ENCODE results near the gene KREMEN2.

The KREMEN2 gene

DNA sequence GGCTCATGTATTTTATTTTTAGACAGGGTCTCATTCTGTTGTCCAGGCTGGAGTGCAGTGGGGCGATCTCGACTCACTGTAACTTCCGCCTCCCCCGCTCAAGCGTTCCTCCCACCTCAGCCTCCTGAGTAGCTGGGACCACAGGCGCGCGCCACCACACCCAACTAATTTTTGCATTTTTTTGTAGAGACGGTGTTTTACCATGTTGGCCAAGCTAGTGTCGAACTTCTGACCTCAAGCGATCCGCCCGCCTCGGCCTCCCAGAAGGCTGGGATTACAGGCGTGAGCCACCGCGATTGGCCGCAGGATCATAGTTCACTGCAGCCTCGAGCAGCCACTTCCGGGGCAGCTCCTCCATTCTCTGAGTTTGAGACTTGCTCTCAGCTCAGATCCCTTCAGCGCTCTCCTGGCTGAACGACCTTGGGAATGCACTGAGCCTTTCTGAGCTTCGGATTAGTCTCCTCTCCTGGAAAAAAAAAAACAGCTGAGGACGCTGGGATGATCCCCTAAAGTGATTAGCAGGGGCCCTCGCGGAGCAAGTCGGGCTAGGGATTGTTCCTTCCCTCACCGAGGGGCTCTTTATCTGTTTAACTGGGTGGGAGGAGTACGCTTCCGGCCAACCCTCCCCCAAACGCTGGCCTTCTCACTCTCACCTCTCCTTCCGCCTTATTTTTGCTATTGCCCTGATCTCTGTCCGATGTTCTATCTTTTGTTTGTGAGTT lies 17.3 kb downstream of the KREMEN2 start:
- no peak for DNase-seq

DNA sequence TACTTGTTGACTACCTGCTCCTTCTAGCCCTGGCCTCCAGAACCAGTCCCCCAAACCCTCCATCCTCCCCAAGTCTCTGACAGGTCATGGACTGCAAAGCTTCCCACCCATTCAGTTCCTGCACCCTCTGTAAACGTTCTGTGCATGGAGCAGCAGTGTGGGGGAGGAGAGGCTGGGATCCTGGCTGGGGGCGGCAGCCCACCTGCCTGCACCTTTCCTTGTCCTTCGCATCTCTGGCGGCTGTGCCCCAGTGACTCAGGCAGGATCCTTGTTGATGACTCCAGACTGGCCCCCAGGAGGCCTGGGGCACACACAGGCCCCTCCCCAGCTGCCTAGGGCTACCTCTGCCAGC lies 17.8 kb downstream of the KREMEN2 start:
- DNase-seq, result no peak

DNA sequence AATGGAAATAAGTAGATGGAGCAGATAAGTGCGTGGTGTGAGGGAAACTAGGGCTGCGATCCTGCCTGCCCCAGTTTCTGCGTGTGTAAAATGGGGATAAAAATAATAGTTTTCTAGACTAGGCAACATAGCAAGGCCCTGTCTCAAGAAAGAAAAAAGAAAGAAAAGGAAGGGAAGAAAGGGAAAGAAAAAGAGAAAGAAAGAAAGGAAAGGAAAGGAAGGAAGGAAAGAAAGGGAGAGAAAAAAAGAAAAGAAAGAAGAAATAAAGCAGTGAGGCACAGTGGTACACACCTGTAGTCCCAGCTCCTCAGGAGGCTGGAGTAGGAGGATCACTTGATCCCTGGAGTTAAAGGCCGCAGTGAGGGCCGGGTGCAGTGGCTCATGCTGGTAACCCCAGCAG lies 18.3 kb downstream of the KREMEN2 start:
- DNase-seq, result no peak

DNA sequence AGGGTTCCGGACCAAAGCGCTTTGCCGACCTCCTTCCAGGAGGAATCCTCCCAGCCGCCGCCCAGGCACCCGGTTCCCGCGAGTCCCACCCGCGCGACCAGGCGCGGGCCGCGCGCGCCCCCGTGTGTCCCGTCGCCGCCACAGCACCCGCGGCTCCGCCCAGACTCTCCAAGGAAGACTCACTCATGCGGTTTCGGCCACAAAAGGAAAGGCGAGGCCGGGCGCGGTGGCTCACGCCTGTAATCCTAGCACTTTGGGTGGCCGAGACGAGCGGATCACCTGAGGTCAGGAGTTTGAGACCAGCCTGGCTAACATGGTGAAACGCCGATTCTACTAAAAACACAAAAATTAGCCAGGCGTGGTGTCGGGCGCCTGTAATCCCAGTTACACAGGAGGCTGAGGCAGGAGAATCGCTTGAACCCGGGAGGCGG lies 19.6 kb downstream of the KREMEN2 start:
- peak; percentile 24 for DNase-seq

DNA sequence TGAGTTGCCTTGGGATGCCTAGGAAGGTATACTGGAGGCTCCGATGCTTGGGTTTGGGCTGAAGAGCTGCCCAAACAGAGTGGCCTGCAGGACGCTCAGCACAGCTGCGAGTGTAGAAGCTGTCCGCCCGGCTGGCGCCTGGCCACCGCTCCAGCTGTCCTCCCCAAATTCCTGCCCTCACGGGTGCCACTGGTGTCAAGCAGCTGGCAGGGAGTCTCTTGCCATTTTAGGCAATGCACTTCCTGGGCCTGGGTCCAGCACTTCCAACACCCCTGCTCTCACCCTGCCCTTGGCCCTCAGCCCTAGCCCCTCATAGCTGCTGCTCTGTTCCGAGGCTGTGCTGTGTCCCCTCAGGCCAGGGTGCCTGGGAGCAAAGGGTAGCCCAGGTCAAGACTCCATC lies 21.4 kb downstream of the KREMEN2 start:
- no peak for DNase-seq

DNA sequence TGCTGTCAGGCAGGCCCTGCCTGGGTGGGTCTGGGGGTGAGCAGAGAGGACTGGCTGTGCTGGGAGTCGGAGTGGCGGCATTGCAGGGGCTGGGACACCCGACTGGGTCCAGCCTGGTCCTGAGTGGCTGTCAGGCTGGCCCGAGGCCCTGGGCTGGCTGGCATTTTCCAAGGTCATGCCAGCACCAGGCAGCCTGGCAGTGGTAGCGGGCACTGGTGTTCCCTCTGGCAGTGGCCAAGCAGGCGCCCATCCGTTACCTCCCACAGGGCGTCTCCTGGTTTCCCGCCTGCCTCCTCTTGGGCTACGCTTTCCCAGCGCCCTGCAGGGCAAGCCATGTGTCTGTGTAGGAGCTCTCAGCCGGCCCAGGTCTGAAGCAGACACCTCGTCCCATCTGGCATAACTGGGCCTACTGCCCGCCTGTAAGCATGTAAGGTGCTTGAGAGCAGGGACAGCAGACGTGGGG lies 21.8 kb downstream of the KREMEN2 start:
- no peak for DNase-seq

DNA sequence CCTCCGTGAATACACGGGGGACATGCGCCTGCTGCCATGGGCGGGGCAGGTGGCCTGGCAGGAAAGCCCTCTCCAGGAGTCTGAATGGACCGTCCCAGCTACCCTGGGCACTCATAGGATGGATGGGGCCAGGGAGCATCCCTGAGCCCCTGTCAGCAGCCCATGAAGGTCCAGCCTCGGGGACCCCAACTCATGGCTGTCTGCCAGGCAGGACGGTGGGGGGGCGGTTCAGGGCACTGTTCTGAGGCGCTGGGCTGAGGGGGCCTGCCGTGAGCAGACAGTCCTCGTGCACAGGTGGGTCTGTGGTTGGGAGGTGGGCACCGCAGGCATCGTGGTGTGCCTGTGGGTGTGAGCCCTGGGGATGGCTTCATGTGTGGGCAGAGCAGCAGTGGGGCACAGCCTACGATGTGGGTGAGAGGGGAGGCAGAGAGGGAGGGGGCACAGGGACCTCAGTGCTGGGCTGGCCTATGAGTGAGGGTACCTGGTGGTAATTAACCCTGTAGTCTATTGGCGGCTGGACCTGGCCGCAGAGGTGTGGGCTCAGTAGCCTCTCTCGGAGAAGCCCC lies 22.6 kb downstream of the KREMEN2 start:
- no peak for DNase-seq

DNA sequence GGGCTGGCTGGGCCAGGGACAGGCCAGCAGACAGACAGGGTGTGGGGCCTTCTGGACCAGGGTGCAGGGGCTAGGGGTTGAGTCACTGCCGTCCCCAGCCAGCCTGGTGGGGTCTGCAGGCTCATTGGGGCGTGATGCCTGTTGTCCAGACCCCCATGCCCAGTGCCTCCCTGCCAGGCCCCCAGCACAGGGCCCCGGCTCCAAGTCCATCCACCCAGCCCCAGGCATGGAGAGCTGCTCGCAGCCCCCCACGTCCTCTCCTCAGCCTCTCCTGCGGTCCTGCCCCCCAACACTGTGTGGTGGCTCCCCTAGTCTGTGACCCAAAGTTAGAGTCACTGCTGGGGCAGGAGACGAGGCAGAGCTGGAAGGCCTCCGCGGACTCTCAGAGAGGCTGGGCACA lies 23.2 kb downstream of the KREMEN2 start:
- no peak for DNase-seq

DNA sequence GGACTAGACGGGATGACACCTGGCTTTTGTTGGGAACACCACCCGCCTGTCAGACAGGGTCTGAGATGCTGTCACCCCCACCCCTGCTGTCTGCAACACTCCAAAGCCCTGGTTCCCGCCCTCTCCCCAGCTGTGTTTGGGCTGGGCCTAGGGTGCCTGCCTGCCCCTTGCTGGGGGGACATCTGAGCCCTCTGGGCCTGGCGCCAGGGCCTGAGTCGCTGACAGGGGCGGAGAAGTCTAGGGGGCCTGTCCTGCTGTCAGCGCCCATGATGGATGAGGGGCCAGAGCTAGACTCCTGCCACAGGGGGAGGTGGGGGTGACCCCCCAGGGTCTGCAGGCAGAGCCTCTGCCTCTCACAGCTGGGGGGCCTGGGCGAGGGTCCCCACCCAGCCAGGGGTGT lies 23.8 kb downstream of the KREMEN2 start:
- DNase-seq, result no peak

DNA sequence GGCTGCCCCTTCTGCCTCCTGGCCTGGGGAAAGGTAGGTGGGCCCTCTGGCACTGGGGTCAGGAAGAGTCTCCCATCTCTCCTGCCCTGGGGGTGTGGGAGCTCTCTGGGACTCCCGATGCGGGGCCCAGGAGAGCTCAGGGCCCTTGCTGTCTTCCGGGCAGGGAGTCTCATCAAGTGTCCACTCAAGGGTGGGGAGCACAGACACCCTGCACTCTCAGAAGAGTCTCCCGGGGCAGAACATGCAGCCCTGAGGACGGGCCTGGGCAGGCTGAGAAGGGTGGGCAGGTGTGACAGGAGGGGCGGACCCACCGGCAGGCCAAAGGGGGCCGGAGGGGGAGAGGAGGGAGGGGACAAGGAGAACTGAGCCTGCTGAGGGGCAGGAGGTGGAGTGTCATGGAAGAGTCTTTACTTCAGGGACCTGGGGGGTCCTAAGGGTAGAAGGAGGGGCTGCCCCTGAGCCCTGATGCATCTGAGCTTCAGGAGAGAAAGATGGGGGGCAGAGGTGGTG lies 24.6 kb downstream of the KREMEN2 start:
- no peak for DNase-seq

DNA sequence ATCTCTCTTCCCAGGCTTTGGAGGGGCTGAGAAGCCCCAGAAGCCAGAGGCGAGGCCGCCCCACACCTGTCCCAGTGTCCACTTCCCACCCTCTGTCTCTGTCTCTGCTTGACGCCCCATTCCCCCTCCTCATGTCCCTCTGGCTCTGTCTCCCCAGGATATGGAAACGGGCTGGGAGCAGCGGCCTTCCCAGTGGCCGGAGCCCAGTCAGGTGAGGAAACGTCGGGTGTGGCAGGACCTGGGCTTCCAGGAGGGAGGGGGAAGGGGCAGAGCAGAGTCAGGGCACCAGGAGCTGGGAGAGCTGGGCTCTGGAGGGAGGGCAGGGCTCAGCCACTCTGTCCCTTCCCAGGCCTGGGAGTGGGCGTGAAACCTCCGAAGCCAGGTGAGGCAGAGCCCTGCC lies 26.8 kb downstream of the KREMEN2 start:
- DNase-seq, result no peak

DNA sequence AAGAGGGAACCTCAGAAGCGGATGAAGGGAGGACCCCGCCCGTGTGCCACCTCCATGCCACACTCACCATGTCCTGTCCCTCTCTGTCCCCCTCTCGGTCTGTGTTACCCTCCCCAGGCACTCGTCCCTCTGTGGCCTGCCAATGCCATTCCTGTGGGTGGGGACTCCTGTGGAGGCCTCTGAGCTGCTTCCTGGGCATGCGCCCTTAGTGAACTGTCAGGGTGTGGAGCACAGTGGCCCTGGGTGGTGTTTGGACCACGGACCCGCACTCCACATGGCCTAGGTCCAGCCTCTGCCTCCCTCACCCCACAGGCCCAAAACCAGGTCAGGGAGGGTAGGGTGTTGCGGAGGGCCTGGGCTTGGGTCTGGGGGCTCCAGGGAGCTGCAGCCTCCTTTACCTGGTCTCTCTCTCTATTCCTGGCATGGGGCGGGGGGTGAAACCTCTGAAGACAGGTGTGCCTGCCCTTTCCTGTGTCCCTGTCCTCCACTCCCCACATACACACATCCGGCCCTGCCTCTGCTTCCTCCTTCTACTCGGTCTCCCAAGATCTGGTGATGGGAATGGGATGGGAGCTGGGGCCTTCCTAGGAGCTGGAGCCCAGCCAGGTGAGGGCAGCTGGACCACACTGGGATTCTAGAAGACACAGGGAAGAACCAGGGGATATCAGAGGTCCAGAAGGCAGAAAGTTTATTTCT lies 27.6 kb downstream of the KREMEN2 start:
- DNase-seq, result no peak

DNA sequence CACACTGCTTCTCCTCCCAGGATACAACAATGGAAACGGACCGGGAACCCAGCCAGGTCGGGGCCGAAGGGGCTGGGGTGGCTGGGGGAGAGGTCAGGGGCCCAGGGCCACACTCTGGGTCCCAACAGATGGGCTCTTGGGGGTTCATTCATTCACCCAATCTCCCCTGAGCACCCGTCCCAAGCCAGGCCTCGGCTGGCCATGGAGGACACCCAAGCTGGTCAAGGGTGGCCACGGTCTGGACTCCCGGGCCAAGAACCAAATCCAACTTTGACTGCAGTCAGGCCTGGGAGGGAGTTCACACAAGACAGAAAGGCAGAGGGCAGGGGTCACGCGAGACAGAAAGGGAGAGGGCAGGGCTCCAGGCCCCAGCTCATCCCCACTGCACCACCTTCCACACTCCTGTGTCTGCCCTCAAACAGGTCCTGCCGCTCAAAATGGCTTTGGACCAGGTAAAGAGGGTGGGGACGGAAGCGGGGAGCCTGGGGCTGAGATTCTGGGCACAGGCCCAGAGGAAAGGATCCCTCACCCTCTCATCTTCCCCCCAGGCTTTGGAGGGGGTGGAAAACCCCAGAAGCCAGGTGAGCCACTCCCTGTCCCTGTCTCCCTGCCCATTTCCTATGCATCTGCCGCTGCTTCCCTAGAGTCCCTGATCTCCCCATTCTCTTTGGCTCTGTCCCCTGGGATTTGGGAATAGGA lies 28.5 kb downstream of the KREMEN2 start:
- DNase-seq, result no peak

DNA sequence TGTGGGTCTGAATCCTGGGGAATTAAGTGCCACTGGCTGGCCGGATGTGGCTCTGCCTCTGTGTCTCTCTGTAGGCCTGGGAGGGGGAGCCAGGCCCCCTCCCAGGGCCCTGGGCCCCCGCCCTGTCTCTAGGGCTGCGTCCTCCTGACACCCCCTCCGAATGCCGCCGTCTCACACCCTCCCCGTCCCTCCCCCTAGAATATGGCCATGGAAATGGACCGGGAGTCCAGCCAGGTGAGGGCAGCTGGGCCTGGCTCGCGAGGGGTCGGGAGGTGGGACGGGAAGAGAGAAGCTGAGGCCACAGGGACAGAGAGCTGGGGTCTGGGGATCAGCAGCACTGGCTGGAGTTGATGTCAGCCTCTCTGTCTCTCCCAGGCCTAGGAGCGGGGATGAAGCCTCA lies 32.2 kb downstream of the KREMEN2 start:
- no peak for DNase-seq

DNA sequence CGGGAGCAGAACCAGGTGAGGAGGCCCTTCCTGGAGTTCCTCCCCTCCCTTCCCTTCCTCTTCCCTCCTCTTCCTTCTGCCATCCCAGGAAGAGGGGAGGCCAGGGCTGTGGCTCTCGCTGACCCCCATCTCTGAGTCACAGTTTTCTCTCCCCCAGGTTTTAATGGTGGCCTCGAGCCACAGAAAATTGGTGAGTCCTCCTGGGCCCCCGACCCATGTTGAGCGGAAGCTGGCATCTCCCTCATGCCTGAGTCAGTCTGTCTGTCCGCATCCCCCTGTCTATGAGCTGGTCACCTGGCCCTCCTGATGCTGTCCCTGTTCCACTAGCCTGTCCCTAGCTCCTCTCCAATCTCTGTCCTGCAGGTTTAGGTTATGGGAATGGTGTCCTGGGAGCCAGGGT lies 35.9 kb downstream of the KREMEN2 start:
- DNase-seq, result no peak

DNA sequence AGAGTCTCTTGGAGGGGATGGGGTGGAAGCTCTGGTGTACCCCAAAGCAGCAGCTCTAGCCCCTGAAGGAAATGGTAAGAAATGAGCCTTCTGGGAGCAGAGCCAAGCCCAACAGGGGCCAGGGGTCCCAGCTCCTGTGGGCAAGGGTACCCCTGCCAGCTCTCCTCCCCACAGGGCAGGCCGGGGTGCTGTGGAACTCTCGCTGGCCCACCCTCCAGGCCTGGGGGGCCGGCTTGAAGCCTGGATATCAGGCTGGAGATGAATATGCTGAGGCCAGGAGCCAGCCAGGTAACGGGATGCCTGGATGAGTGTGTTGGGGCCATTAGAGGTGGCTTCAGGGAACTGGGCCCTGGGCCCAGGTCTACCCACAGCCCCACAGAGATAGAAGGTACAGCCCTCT lies 36.5 kb downstream of the KREMEN2 start:
- DNase-seq, result no peak

DNA sequence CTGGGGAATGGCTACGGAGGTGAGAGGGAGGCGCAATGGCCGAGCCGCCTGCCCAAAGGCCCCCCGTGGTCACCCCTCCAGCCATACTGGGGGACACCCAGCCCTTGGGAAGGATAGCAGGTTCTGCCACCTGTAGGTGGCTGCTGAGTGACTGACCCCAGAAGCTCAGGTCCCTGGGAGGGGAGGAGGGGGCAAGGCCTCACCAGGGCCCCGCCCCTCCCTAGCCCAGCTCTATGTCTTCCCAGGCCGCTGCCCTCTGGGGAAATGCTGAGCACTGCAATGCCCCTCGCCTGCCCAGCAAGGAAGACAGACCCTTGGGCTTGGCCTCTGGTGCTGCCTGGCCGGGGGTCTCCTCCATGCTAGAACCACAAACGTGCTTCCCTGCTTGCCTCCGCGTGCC lies 37.2 kb downstream of the KREMEN2 start:
- DNase-seq, result no peak

DNA sequence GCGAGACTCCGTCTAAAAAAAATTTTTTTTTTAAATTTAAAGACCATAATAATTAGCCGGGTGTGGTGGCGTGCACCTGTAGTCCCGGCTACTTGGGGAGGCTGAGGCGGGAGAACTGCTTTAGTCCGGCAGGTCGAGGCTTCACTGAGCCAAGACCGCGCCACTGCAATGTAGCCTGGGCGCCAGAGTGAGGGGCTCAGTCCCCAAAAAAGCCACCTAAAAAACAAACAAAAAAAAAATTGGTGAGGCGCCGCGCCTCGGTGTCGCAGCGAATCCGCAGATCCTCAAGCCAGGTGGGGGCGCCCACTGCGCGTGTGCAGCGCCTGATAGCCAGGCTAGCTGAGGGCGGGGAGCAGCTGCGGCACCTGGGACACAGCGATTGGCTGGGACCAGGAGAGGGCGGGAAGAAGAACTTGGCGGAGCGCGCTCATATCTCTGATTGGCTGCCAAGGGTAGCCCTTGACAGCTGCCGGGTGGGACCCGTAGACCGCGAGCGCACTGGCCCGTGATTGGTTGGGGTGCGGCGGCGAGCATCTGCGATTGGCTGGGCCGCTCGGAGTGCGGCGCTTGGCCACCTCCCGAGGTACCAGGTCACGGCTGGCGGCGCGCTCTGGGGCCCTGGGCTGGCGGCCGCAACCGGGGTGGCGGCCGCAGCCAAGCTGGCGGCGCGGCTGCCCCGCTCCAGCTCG lies 39.7 kb downstream of the KREMEN2 start:
- DNase-seq, result peak; percentile 97

DNA sequence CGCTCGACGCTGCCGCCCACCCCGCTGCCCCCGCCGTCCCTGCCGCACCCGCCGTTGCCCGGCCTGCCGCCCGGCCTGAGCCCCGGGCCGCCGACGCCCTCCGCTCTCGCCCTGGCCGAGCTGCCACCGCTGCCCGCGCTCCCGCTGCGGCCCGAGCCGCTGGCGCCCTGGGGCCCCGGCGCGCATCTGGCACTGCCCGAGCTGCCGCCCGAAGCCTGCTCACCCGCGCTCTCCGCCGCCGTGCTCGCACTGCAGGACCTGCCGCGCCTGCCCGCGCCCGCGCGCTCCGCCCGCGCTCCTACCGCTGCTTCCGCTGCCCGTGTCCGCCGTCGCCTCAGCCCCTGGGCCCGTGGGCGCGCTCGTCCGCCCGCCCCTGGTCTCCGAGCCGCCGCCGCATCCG lies 40.2 kb downstream of the KREMEN2 start:
- DNase-seq, result no peak

DNA sequence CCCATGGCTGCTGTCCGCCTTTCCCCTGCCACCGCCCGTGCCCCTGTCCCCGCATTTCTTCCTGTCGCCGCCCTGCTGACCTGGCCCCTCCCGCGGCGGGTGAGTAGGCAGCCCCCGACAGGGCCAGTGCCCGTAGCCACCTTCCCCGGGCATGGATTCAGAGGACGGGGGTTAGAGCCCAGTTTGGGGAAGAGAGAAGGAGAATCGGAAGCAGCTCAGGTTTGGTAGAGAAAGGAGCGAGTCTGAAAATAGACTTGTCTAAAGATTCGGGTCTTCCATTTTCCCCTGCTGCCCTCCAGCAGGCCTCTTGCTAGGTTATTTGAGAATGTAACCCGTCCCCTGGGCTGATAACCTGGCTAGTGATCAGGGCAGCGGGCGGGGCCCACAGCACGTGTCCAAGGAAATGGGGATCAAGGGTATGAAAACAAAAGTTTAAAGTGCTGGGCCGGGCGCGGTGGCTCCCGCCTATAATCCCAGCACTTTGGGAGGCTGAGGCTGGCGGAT lies 40.8 kb downstream of the KREMEN2 start:
- peak; percentile 18 for DNase-seq

DNA sequence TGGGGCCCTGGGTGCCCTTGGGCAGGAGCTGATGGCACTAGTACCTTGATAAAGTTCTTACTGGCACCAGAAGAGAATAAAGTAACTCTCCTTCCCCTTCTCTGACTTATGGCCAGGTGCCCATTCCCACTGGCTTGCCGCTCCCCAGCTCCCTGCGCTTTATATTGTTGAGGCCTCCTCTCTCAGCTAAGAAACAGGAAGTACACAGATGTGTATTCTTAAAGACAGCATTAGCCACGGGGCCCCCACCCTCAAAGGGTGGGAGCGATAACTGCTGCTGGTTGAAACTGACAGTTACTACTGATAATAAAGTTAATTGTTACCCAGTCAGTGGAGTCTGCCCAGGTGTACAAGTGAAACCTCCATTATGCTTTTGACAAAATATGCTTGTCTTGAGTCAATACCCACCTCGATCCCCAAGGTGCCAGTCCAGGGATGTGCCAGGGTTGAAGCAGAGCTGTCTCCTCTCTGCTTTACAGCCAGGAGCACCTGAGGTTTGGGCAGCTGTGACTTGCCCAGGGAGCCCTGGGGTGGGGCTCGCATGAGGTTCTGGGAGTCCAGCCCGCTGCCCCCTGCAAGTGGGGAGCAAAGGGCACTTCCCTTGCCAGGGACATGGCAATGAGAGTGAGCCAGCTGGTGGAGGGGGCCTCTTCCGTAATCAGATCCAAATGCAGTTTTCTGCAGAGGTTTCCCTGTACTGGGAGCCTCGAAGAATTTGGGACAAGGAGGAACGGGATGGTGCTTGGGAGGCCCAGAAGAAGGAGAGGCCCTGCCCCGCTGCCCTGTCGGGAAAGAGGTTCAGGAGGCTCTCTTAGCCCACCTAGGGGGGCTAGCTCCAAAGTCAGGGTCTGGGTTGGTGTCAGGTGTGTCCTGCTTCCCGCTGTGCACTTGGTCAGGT lies 43.2 kb downstream of the KREMEN2 start:
- peak; percentile 38 for DNase-seq
